HG02938 (cell line): ENCODE data around the gene HIGD2A.
A peak's percentile ranks its signal among the peaks of the same experiment; 100 is the strongest.

ENCODE experiments used
- ATAC-seq: cut with Tn5 transposase; IDR thresholded peaks from one replicate; pipeline ENCODE4 v1.9.1; 2021; ENCODE audit warnings: mild to moderate bottlenecking, moderate library complexity; ENCODE audit not compliant: unreplicated experiment

Gene HIGD2A

DNA sequence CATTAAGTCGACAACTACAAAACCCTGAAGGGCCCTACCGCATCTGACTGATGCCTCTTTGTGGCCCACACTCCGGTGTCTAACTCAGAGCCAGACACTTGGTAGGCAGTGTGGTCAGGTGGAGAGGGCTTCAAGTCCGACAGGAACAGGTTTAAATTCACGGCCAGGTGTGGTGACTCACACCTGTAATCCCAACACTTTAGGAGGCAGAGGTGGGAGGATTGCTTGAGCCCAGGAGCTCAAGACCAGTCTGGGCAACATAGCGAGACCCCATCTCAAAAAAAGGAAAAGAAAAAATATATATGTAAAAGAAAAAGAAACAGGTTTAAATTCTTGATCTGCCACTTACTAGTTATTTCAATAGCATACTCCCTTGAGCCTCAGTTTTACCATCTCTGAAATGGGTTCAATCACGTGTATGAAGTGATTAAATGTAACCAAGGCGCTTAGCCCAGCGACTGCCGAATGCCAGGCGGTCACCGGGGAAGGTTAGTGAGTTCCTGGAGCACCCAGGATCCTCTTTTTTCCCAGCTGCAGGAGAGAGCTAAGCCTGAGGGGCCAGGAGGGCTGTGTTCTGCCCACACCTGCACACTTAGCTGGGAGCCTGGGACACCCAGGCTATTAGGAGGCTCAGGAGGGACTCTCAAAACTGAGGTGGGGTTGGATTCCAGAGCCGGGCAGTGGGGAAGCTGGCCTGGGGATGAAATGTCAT, 26.8 kb downstream of the HIGD2A start:
- no peak for ATAC-seq

- peak; percentile 83 for ATAC-seq
These were observed 27.7 kb downstream of the HIGD2A start, which contains the start of gene CLTB for GRCh38 chr5:176415952-176416924. Gene CLTB, minus strand, starts transcription at chr5:176416539. Its CDS starts 176 bp downstream, at chr5:176416363.

DNA sequence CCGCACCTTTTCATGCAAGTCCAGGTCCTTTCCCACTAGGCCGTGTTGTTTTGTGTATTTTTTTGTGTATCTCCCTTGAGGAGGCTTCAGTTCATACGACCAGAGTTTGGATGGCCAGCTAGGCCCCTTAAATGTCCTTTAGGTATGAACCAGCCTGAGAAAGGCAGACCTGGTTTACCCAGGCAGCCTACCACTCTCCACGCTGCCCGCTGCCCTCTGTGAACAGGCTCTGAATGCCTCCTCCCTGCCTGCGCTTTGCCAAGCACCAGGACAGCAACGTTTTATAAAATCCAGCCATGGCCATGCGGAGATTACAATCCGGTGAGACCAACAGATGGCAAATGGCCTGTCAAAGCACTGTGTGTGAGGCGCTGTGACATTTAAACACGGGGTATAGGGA, 28.4 kb downstream of the HIGD2A start:
- ATAC-seq, result no peak

GRCh38 chr5:176418251-176418650, 29.7 kb downstream of the HIGD2A start:
- no peak for ATAC-seq

- no peak for ATAC-seq
These were observed 31.5 kb downstream of the HIGD2A start for GRCh38 chr5:176420086-176420485.

DNA sequence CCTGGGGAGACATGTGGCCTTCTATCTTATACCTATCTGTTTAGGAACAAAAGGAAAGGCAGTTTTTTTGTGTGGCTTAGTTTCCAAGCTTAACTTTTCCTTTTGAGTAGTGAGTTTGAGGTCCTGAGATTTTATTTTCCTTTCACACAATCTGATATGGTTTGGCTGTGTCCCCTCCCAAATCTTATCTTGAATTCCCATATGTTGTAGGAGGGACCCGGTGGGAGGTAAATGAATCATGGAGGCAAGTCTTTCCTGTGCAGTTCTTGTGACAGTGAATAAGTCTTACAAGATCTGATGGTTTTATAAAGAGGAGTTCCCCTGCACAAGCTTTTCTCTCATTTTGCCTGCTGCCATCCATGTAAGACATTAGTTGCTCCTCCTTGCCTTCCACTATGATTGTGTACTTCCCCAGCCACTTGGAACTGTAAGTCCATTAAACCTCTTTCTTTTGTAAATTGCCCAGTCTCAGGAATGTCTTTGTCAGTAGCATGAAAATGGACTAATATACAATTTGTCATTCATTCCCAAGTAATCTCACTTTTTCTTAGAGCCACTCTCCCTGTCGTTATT, 32.5 kb downstream of the HIGD2A start:
- ATAC-seq, result no peak

- ATAC-seq, result no peak
These were observed 35.6 kb downstream of the HIGD2A start for GRCh38 chr5:176424181-176424580.

DNA sequence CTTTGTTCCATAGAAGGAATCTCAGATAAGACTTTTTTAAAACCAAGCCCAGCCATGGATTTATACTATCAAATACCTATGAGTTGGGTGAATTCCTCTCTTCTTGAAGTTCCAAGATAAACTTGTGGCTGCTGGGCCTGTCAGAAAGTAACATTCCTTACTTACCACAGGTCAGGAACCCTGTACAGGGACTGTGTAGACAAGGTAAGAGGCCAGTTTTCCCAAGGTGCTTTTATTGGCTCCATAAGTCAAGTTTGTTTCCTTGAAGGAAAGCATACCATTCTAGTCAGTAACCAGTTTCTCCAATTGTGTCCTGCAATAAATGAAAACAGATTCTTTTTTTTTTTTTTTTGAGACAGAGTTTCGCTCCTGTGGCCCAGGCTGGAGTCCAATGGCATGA, 36.6 kb downstream of the HIGD2A start:
- no peak for ATAC-seq

- no peak for ATAC-seq
These were observed 37.2 kb downstream of the HIGD2A start for GRCh38 chr5:176425791-176426190.

- no peak for ATAC-seq
These were observed 38.3 kb downstream of the HIGD2A start for GRCh38 chr5:176426876-176427275.

GRCh38 chr5:176427971-176428370, 39.4 kb downstream of the HIGD2A start:
- no peak for ATAC-seq

- ATAC-seq, result no peak
These were observed 41.4 kb downstream of the HIGD2A start for GRCh38 chr5:176429972-176430371.

DNA sequence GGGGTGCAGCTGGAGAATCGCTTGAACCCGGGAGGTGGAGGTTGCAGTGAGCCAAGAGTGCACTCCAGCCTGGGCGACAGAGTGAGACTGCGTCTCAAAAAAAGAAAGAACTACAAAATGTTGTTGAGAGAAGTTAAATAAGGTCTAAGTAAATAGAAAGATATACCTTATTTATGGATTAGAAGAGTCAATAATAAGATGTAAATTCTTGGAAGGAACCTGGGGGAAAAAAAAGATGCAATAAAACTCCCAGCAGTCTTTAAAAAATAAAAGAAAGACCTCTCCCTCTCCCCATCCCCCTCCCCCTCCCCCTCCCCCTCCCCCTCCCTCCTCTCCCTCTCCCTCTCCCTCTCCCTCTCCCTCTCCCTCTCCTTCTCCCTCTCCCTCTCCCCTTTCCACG, 44.2 kb downstream of the HIGD2A start:
- no peak for ATAC-seq

- ATAC-seq, result no peak
These were observed 48.1 kb downstream of the HIGD2A start for GRCh38 chr5:176436656-176437055.

DNA sequence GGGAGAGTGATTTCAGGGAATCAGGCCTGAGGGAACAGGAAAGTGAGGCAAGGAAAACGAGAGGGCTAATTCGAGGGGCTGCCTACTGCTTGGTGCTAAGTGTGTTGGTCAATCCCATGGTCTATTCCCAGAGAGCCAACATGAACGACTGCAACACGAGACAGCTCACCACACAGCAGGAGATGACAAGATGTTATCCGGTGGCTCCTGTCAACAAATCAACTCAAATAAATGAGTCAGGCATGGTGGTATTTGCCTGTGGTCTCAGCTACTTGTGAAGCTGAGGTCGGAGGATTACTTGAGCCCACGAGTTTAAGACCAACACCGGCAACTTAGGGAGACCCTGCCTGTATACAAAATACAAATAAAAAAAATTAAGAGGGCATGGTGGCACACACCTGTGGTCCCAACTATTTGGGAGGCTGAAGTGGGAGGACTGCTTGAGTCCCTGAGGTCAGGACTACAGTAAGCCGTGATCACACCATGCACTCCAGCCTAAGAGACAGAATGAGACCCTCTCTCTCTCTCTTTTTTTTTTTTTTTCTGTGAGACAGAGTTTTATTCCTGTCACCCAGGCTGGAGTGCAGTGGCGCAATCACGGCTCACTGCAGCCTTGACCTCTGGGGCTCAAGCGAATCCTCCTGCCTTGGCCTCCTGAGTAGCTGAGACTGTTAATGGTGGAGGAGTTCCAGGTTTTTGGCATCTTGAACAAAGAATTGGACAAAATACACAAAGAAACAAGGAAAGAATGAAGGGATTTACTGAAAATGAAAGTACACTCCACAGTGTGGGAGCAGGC, 50.6 kb downstream of the HIGD2A start:
- ATAC-seq, result no peak
